Hepatocyte (in vitro differentiated cells): ENCODE data around the gene DSG3. TPM values are rescaled to one million over a fixed set of nuclear protein-coding genes. Genes with fewer than 3 reads are reported as not detected.

Experiments
- DNase-seq: peaks from one replicate; pipeline ENCODE4 v3.0.0-alpha.2; 2016; ENCODE audit warnings: low spot score
- H2AFZ ChIP-seq: fragments of 200-600 bp; sonication (generic); 2 replicates; pipeline ENCODE4 v1.6.0; 2016; ENCODE audit warnings: antibody characterized with exemption, mild to moderate bottlenecking
- H3K27ac ChIP-seq: fragments of 200-600 bp; sonication (generic); 2 replicates; pipeline ENCODE4 v1.5.1; 2016; ENCODE audit warnings: mild to moderate bottlenecking
- H3K27me3 ChIP-seq: fragments of 200-600 bp; sonication (generic); 2 replicates; pipeline ENCODE4 v1.6.1; 2016
- H3K36me3 ChIP-seq: fragments of 200-600 bp; sonication (generic); replicated peaks from 2 replicates; pipeline ENCODE4 v1.5.1; 2016; ENCODE audit warnings: low read depth; ENCODE audit not compliant: insufficient read depth
- H3K4me1 ChIP-seq: fragments of 200-600 bp; sonication (generic); 2 replicates; pipeline ENCODE4 v1.5.1; 2016; ENCODE audit warnings: mild to moderate bottlenecking, moderate library complexity; ENCODE audit not compliant: insufficient read depth
- H3K4me2 ChIP-seq: fragments of 200-600 bp; sonication (generic); 2 replicates; pipeline ENCODE4 v1.6.0; 2016
- H3K4me3 ChIP-seq: fragments of 200-600 bp; sonication (generic); 2 replicates; pipeline ENCODE4 v1.5.1; 2016; ENCODE audit warnings: mild to moderate bottlenecking
- H3K79me2 ChIP-seq: fragments of 200-600 bp; sonication (generic); 2 replicates; pipeline ENCODE4 v1.6.0; 2017; ENCODE audit warnings: mild to moderate bottlenecking
- H3K9me2 ChIP-seq: fragments of 200-600 bp; sonication (generic); replicated peaks from 2 replicates; pipeline ENCODE4 v1.6.0; 2017; ENCODE audit warnings: mild to moderate bottlenecking; ENCODE audit not compliant: insufficient read depth
- H3K9me3 ChIP-seq: fragments of 200-600 bp; sonication (generic); 2 replicates; pipeline ENCODE4 v1.5.1; 2016; ENCODE audit warnings: low read depth, mild to moderate bottlenecking
- H4K20me1 ChIP-seq: fragments of 200-600 bp; sonication (generic); 2 replicates; pipeline ENCODE4 v1.6.0; 2016; ENCODE audit warnings: mild to moderate bottlenecking; ENCODE audit not compliant: insufficient read depth, poor library complexity, severe bottlenecking
- EZH2 ChIP-seq: fragments of 200-600 bp; sonication (generic); IDR thresholded peaks from 2 replicates; pipeline ENCODE4 v1.6.1; 2016; ENCODE audit warnings: antibody characterized with exemption, mild to moderate bottlenecking, borderline replicate concordance
- EZH2phosphoT487 ChIP-seq: fragments of 200-600 bp; sonication (generic); IDR thresholded peaks from one replicate; pipeline ENCODE4 v1.6.1; 2018; ENCODE audit warnings: antibody characterized with exemption, mild to moderate bottlenecking, low read depth, moderate library complexity; ENCODE audit not compliant: unreplicated experiment, severe bottlenecking
- WGBS: methylation state at CpG from one replicate; pipeline ENCODE4 v1.1.6; 2016; ENCODE audit warnings: low lambda C conversion rate; ENCODE audit errors: missing lambda C conversion rate; 5-methylcytosine and 5-hydroxymethylcytosine counted together
- polyA plus RNA-seq: library from polyadenylated mRNA; unstranded; fragments of >200 nt; fragmentation: Nextera tagmentation; extraction: Ambion mirVana; gene quantifications from 2 replicates; pipeline ENCODE4 v1.2.1, GENCODE V29; 2016
- total RNA-seq: library from RNA; depleted of rRNA; stranded (reverse); fragments of >200 nt; gene quantifications from 2 replicates; pipeline ENCODE4 v1.2.3, GENCODE V29; 2014
- TF ChIP-seq, protein P1 (sequence below): fragments of 200-600 bp; sonication (generic); IDR thresholded peaks from 2 replicates; pipeline ENCODE4 v1.5.1; 2016; ENCODE audit warnings: antibody characterized with exemption, mild to moderate bottlenecking; ENCODE audit not compliant: poor library complexity

DSG3 gene
- total and polyA plus RNA-seq, 2 experiments from 2014 or later, result 0.43 TPM; not detected in 1

DNA sequence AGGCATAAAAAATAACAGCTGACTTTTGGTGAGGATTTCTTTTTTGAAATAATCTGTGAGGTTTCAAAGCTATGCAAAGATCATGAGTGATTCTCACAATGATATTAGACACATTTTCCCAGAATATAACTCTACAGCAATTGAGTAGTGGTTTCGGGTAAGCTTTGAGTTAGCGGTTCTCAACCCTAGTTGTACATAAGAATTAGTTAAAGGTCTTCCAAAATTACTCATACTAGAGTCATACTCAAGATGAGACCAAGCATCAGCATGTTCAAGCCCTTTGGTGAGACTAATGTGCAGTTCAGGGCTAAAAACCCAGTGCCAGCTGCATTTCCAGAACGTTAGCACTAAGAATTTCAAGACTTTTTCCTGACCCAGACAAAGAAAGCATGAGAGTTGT is 39.9 kb upstream of the DSG3 start:
- TF ChIP-seq, protein P1, sequence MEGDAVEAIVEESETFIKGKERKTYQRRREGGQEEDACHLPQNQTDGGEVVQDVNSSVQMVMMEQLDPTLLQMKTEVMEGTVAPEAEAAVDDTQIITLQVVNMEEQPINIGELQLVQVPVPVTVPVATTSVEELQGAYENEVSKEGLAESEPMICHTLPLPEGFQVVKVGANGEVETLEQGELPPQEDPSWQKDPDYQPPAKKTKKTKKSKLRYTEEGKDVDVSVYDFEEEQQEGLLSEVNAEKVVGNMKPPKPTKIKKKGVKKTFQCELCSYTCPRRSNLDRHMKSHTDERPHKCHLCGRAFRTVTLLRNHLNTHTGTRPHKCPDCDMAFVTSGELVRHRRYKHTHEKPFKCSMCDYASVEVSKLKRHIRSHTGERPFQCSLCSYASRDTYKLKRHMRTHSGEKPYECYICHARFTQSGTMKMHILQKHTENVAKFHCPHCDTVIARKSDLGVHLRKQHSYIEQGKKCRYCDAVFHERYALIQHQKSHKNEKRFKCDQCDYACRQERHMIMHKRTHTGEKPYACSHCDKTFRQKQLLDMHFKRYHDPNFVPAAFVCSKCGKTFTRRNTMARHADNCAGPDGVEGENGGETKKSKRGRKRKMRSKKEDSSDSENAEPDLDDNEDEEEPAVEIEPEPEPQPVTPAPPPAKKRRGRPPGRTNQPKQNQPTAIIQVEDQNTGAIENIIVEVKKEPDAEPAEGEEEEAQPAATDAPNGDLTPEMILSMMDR, result no peak
- no peak for TF ChIP-seq EZH2
- TF ChIP-seq EZH2phosphoT487, result no peak
- Histone ChIP-seq H3K79me2 (no peaks in the 10 kb centered on the region), H3K27ac (no peak overlapping the region), H3K4me3 (no peak overlapping the region), H3K9me2 (no peaks in the 10 kb centered on the region), H3K36me3 (no peaks in the 10 kb centered on the region), H3K4me1 (no peaks in the 10 kb centered on the region), H4K20me1 (no peaks in the 10 kb centered on the region), H2AFZ (no peak overlapping the region), H3K9me3 (no peaks in the 10 kb centered on the region), H3K4me2 (no peak overlapping the region), H3K27me3 (no peaks in the 10 kb centered on the region)
- 96% methylated on average over 3 of the region's 3 CpGs for WGBS
- DNase-seq, result no peak

DNA sequence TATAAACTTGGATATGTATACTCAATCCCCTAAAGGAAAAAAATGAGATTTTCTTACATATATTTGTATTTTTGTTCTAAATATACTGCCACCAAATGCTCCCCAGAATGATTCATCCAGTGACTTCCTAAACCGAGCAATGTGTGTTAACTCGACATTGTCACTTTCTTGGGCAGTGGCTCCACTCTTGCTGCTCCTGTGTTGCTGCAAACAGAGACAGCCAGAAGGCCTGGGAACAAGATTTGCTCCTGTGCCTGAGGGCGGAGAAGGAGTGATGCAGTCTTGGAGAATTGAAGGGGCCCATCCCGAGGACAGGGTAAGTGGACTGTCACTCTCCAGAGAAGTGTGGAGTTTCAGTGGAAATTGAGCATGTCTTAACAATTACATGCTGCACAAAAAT is 38.3 kb upstream of the DSG3 start:
- Histone ChIP-seq H3K4me1 (no peaks in the 10 kb centered on the region), H3K9me2 (no peaks in the 10 kb centered on the region), H2AFZ (no peak overlapping the region), H3K4me2 (no peak overlapping the region), H4K20me1 (no peaks in the 10 kb centered on the region), H3K79me2 (no peaks in the 10 kb centered on the region), H3K27me3 (no peaks in the 10 kb centered on the region), H3K4me3 (no peak overlapping the region), H3K27ac (no peak overlapping the region), H3K9me3 (no peaks in the 10 kb centered on the region), H3K36me3 (no peaks in the 10 kb centered on the region)
- no peak for TF ChIP-seq EZH2
- TF ChIP-seq, protein P1, result no peak
- TF ChIP-seq EZH2phosphoT487, result no peak
- WGBS, result 49% methylated on average over 4 of the region's 4 CpGs
- no peak for DNase-seq

DNA sequence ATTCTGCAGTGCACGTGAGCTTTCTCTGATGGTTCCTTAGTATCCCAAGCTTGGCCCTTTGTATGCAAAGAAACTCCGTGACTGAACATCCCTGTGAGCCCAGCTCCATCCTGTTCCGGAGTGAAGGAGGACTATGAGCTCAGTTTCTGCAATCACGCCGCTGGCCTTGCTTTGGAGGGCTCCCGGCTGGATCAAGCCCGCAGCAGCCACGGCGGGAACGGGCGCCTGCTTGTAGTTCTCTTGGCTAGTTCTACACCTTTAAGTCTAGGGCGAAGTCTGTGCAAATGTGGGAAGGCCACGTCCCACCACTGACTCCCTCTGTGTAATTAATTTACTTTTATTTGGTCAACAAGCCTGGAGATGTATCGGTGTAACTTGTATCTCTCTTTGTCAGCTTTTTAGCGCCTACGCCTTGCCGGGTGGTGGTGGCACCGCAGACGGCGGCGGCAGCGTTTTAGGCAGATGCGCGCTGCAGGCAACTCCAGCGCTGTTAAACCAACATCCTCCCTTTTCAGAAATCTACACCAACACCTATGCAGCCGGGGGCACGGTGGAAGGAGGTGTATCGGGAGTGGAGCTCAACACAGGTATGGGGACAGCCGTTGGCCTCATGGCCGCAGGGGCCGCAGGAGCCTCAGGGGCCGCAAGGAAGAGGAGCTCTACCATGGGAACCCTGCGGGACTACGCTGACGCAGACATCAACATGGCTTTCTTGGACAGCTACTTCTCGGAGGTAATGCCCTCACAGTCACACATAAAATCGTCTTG is 36.6 kb upstream of the DSG3 start:
- Histone ChIP-seq H4K20me1 (no peaks in the 10 kb centered on the region), H3K4me1 (no peaks in the 10 kb centered on the region), H3K9me3 (no peaks in the 10 kb centered on the region), H3K4me3 (no peak overlapping the region), H3K36me3 (no peaks in the 10 kb centered on the region), H3K27ac (no peak overlapping the region), H3K79me2 (no peaks in the 10 kb centered on the region), H2AFZ (no peak overlapping the region), H3K4me2 (no peak overlapping the region), H3K27me3 (no peaks in the 10 kb centered on the region), H3K9me2 (no peaks in the 10 kb centered on the region)
- WGBS, result 95% methylated on average over 37 of the region's 37 CpGs
- no peak for DNase-seq
- TF ChIP-seq, protein P1, result no peak
